Duodenal mucosa (tissue), 2 donors: ENCODE measurements around the gene PRKCSH.
"Not testable (repeated sequence)": the region's sequence is repeated elsewhere in the genome, so short reads cannot be mapped to it uniquely, and the experiment has no call there.

Source experiments
- H3K27ac ChIP-seq: one replicate; pipeline ENCODE4 v1.7.0; 2013; ENCODE audit warnings: low read depth, low read length
- H3K27me3 ChIP-seq, 2 donors: one replicate each; pipeline ENCODE4 v1.7.0; 2013; ENCODE audit warnings: low read length in 2 of 2, control low read depth in 1 of 2; ENCODE audit not compliant: insufficient read depth in 2 of 2, control insufficient read depth in 1 of 2
- H3K36me3 ChIP-seq, 2 donors: one replicate each; pipeline ENCODE4 v1.7.0; 2013; ENCODE audit warnings: low read length in 2 of 2, control low read depth in 1 of 2; ENCODE audit not compliant: insufficient read depth in 2 of 2, control insufficient read depth in 1 of 2
- H3K4me1 ChIP-seq, 2 donors: one replicate each; pipeline ENCODE4 v1.7.0; 2013; ENCODE audit warnings: low read length in 2 of 2, control low read depth in 1 of 2; ENCODE audit not compliant: insufficient read depth in 2 of 2, control insufficient read depth in 1 of 2
- H3K4me3 ChIP-seq, 2 donors: one replicate each; pipeline ENCODE4 v1.7.0; 2013; ENCODE audit warnings: low read length in 2 of 2, low read depth in 1 of 2
- H3K9ac ChIP-seq, 2 donors: one replicate each; pipeline ENCODE4 v1.7.0; 2013; ENCODE audit warnings: low read length in 2 of 2, low read depth in 1 of 2
- H3K9me3 ChIP-seq, 2 donors: one replicate each; pipeline ENCODE4 v1.7.0; 2013; ENCODE audit warnings: low read length in 2 of 2, control low read depth in 1 of 2; ENCODE audit not compliant: control insufficient read depth in 1 of 2

Gene PRKCSH

GRCh38 chr19:11451327-11451870 lies 16.0 kb downstream of the PRKCSH start:
- Histone ChIP-seq H3K9me3 (no peaks in the 10 kb centered on the region), H3K9ac (no peak overlapping the region), H3K4me3 (no peak overlapping the region), H3K4me1 (no peaks in the 10 kb centered on the region), H3K36me3 (peaks cover 0 to 33% of the 10 kb centered on the region in 2 donors), H3K27ac (no peak overlapping the region), H3K27me3 (no peaks in the 10 kb centered on the region)

GRCh38 chr19:11451871-11452619 lies 16.6 kb downstream of the PRKCSH start:
- no peak overlapping the region for H3K9ac ChIP-seq
- H3K4me3 ChIP-seq = no peak overlapping the region
- no peaks in the 10 kb centered on the region for H3K27me3 ChIP-seq
- no peak overlapping the region for H3K27ac ChIP-seq
- H3K9me3 ChIP-seq = no peaks in the 10 kb centered on the region
- H3K36me3 ChIP-seq = peaks cover 0 to 31% of the 10 kb centered on the region in 2 donors
- H3K4me1 ChIP-seq = no peaks in the 10 kb centered on the region

- H3K27ac ChIP-seq = no peak overlapping the region
Observed at GRCh38 chr19:11452620-11453310, 17.3 kb downstream of the PRKCSH start.

GRCh38 chr19:11453468-11454341 lies 18.3 kb downstream of the PRKCSH start:
- Histone ChIP-seq H3K4me1 (no peaks in the 10 kb centered on the region), H3K27me3 (no peaks in the 10 kb centered on the region), H3K9me3 (no peaks in the 10 kb centered on the region), H3K9ac (no peak overlapping the region), H3K4me3 (no peak overlapping the region), H3K27ac (no peak overlapping the region), H3K36me3 (peaks cover 0 to 14% of the 10 kb centered on the region in 2 donors)

More at GRCh38 chr19:11452620-11453310, 17.3 kb downstream of the PRKCSH start:
- H3K9ac ChIP-seq = no peak overlapping the region
- no peaks in the 10 kb centered on the region for H3K27me3 ChIP-seq
- no peaks in the 10 kb centered on the region for H3K9me3 ChIP-seq
- H3K4me1 ChIP-seq = no peaks in the 10 kb centered on the region
- H3K36me3 ChIP-seq = peaks cover 0 to 23% of the 10 kb centered on the region in 2 donors
- H3K4me3 ChIP-seq = no peak overlapping the region

GRCh38 chr19:11455233-11455554 lies 19.8 kb downstream of the PRKCSH start:
- H3K36me3 ChIP-seq, H3K4me3 ChIP-seq, H3K9me3 ChIP-seq, H3K27me3 ChIP-seq, H3K9ac ChIP-seq, H3K27ac ChIP-seq, H3K4me1 ChIP-seq: not testable (repeated sequence)

- no peak overlapping the region for H3K9ac ChIP-seq
- no peak overlapping the region for H3K27ac ChIP-seq
- no peaks in the 10 kb centered on the region for H3K27me3 ChIP-seq
- no peaks in the 10 kb centered on the region for H3K9me3 ChIP-seq
- H3K36me3 ChIP-seq = no peaks in the 10 kb centered on the region
- no peak overlapping the region for H3K4me3 ChIP-seq
- no peaks in the 10 kb centered on the region for H3K4me1 ChIP-seq
Observed at GRCh38 chr19:11456659-11457058, 21.2 kb downstream of the PRKCSH start.

- no peaks in the 10 kb centered on the region for H3K36me3 ChIP-seq
- H3K9ac ChIP-seq = no peak overlapping the region
- H3K27me3 ChIP-seq = no peaks in the 10 kb centered on the region
- H3K4me3 ChIP-seq = no peak overlapping the region
- H3K27ac ChIP-seq = no peak overlapping the region
- no peaks in the 10 kb centered on the region for H3K4me1 ChIP-seq
- no peaks in the 10 kb centered on the region for H3K9me3 ChIP-seq
Observed at GRCh38 chr19:11457115-11457514, 21.7 kb downstream of the PRKCSH start.

- H3K27ac ChIP-seq = no peak overlapping the region
- H3K36me3 ChIP-seq = no peaks in the 10 kb centered on the region
- no peaks in the 10 kb centered on the region for H3K9me3 ChIP-seq
- H3K9ac ChIP-seq = no peak overlapping the region
- no peaks in the 10 kb centered on the region for H3K27me3 ChIP-seq
- H3K4me1 ChIP-seq = no peaks in the 10 kb centered on the region
- no peak overlapping the region for H3K4me3 ChIP-seq
Observed at GRCh38 chr19:11457831-11458230, 22.4 kb downstream of the PRKCSH start.

GRCh38 chr19:11458236-11458900 lies 22.9 kb downstream of the PRKCSH start:
- no peaks in the 10 kb centered on the region for H3K4me1 ChIP-seq
- H3K36me3 ChIP-seq = no peaks in the 10 kb centered on the region
- H3K27me3 ChIP-seq = no peaks in the 10 kb centered on the region
- no peak overlapping the region for H3K9ac ChIP-seq
- no peaks in the 10 kb centered on the region for H3K9me3 ChIP-seq
- no peak overlapping the region for H3K27ac ChIP-seq
- no peak overlapping the region for H3K4me3 ChIP-seq
